GM21717 (cell line): Measurements from ENCODE around the gene TRPT1.

ENCODE experiments used
- ATAC-seq: cut with Tn5 transposase; IDR thresholded peaks from one replicate; pipeline ENCODE4 v1.9.1; 2021; ENCODE audit warnings: mild to moderate bottlenecking, moderate library complexity; ENCODE audit not compliant: unreplicated experiment

TRPT1 gene

DNA sequence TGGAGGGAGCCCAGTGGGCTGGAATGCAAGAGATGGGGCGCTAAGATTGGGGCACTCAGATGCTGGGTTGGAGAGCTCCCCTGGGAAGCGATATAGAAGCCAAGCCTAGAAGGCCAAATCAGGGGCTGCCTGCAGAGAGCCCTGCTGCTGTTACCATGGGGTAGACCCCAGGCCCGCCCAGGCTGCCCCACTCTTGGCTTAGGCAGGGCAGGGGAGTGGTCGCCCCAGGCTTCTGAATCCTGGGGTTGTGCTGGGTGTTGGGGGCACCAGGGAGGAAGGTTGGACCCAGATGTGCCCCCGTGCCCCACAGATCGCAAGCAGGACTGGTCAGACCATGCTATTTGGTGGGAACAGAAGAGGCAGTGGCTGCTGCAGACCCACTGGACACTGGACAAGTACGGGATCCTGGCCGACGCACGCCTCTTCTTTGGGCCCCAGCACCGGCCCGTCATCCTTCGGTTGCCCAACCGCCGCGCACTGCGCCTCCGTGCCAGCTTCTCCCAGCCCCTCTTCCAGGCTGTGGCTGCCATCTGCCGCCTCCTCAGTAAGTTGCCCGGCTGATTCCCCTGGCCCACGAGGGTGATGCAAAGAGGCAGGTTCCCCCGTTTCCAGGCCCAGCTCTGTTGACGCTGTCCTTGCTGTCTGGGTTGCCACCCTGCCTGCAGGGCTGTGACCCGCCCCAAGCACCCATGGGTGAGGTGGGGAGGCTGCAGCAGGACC, 15.5 kb downstream of the TRPT1 start:
- no peak for ATAC-seq

- no peak for ATAC-seq
Measured at GRCh38 chr11:64209563-64209843, 16.5 kb downstream of the TRPT1 start.

DNA sequence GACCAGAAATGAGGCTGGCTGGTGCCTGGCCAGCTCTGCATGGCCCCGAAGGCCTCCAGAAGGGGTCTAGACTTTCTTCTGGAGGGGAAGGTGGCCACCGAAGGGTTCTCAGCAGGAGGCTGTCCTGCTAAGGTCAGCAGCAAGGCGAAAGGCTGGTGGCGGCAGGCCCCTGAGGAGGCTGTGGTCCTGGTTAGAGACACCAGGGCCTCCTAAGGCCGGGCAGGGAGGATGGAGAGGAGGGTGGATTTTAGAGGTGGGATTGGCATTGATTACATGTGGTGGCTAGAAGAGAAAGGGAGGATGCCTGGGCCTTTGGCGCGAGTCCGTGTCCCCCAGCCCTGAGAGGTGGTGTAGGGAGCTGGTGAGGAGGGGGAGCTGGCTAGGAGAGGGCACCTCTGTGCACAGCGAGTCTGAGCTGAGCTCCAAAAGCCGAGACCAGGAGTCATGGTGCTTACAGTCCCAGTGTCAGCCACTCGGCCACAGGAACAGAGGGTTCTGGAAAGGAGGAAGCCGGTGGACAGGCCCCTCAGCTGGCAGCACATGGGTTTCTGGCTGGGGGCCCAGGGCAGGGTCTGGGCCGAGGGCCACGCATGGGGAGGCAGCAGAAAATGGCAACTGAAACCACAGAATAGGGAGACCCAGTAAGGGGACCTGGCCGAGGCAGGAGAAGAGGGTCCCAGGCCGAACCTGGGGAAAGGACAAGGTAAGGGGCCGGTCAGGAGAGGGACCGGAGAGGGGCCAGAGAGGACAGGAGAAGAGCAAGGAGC, 17.0 kb downstream of the TRPT1 start:
- ATAC-seq, result no peak

DNA sequence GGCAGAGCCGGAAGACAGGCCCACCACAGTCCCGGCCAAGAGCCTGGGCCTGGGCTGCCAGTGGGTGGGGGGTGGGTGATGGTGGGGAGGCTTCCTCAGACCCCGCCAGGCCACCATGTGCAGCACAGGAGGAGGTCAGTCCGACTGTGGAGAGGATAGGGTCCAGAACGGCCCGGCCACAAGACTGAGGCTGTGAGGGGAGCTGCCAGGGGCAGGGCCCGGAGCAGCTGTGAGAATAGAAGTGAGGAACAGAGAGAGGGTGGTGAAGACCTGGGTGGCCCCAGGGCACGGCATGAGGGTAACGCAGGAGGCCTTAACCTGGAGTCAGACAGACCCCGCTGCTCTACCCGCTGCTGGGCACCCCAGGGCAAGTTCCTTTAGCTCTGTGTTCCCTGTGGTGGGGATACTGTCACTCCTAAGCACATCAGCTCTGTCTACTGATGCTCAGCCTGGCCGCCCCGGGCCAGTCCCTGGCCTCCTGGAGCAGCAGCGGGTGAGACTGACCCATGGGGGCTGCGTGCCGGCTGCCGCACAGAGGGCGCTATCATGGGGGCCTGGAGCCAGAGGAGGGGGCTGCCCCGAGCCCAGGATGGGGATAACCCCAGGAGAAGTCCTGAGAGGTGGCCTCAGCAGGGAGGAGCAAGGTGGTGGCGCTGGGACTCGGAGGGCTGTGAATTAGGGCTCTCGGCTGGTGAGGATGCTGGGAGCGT, 17.7 kb downstream of the TRPT1 start:
- no peak for ATAC-seq

GRCh38 chr11:64207256-64208085, 18.5 kb downstream of the TRPT1 start:
- ATAC-seq, result peak; percentile 42

GRCh38 chr11:64206457-64207255, 19.3 kb downstream of the TRPT1 start, which contains the start of gene FERMT3:
Gene FERMT3, plus strand, starts transcription at chr11:64206721. Its CDS starts 644 bp downstream, at chr11:64207365.
- ATAC-seq, result no peak

GRCh38 chr11:64204464-64204989, 21.5 kb downstream of the TRPT1 start:
- no peak for ATAC-seq

DNA sequence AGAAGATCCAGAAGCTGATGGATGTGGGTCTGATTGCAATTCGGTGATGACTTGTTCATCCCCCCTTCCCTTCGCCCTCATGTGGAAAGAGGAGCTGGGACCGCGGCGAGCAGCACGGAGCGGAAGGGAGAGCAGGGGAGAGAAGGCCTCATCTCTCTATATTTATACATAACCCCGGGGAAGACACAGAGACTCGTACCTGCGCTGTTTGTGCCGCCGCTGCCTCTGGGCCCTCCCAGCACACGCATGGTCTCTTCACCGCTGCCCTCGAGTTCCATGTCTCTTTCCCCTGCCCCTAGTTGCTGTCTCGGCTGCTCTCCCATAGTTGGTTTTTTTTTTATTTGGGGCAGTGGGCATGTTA, 21.9 kb downstream of the TRPT1 start:
- ATAC-seq, result no peak

DNA sequence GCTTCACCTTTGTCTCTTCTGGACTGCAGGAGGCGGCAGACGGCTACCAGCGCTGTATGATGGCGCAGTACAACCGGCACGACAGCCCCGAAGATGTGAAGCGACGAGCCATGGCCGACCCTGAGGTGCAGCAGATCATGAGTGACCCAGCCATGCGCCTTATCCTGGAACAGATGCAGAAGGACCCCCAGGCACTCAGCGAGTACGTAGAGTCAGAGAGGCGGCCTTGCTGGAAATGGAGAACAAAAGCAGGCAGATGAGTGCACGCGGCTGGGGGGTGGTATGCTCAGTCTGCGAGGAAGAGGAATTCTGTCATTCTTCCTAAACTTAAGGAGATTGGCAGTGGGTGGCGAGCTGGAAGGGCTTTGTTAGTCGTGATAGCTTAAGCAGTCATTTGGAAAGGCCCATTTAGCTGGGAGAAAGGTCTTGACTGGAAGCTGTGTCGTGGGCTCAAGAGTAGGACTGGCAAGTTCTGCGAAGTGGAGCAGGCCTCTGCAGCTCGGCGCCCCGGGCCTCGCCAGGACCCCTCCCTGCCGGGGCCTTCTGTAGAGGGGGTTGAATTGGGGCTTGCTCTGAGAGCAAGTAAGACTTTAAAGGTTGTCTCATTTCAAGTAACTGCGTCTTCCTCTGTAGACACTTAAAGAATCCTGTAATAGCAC, 22.4 kb downstream of the TRPT1 start:
- no peak for ATAC-seq

GRCh38 chr11:64202992-64203391, 23.0 kb downstream of the TRPT1 start:
- no peak for ATAC-seq

DNA sequence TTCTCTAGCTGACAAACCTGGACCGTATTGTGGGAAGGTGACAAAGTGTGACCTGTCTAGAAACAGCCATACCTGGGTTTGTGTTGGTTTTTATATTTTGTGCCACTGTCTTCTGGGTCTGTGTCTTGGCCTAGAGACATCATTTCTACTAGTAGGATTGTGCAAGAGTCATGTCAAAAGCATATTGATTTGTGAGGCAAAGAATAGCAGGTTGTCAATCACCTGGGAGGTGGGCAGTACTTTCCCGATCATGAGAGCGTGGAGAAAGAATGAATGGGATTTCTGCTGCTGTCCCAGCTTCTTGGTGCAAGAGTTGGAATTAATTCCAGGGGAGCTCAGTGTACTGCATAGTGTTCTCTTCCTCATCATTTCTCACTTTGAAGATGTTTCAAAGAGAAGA, 24.4 kb downstream of the TRPT1 start:
- ATAC-seq, result no peak

DNA sequence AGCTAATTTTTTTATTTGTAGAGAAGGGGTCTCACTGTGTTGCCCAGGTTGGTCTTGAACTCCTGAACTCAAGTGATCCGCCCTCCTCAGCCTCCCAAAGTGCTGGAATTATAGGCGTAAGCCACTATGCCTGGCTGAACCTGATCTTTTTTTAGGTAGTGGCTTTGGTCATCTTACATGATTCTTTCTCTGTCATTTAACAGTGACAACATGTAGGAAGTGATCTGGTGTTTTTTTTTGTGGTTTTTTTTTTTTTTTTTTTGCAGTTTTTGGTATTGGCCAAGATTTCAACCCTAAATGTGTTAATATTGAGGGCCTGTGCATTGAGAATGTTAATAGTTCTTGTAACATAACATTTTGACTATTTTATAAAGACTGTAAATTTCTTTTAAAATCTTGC, 27.5 kb downstream of the TRPT1 start:
- ATAC-seq, result no peak

DNA sequence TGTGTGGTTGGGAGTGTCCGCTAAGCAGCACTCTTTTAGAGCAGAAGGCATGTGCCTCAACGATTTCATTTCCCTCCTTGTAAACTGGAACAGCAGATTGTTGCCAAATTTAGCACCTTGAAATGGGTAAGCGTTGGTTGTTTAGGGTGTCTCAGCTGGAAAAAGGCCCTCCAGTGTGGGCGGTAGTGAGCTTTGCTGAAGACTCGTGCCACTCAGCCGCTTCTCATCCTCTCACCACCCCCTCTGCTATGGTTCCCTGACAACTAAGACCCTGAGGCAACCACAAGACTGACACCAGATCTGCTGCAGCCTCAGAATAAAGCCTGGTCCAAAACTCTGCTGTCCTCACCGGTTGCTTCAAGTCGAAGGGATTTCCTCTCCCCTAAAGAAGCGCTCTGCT, 29.4 kb downstream of the TRPT1 start:
- ATAC-seq, result no peak

DNA sequence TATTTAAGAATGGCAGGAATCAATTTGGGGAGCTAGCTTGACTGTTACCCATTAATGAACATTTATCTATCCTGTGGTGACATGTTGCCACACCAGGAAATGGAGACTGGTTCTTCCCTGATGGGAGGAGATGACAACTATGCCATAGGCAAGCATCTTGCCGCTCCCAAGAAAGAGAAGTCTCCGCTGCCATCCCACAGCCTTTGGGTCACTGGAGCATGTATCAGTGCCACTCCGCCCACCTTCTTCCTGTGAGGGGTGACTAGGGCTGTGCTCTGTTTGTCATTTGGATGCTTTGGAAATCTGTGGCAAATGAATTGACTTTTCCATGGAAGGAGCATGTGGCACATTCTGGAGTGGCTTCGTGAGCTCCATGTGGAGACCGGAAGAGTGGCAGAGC, 33.6 kb downstream of the TRPT1 start:
- ATAC-seq, result no peak

GRCh38 chr11:64186492-64187165, 39.4 kb downstream of the TRPT1 start:
- no peak for ATAC-seq

DNA sequence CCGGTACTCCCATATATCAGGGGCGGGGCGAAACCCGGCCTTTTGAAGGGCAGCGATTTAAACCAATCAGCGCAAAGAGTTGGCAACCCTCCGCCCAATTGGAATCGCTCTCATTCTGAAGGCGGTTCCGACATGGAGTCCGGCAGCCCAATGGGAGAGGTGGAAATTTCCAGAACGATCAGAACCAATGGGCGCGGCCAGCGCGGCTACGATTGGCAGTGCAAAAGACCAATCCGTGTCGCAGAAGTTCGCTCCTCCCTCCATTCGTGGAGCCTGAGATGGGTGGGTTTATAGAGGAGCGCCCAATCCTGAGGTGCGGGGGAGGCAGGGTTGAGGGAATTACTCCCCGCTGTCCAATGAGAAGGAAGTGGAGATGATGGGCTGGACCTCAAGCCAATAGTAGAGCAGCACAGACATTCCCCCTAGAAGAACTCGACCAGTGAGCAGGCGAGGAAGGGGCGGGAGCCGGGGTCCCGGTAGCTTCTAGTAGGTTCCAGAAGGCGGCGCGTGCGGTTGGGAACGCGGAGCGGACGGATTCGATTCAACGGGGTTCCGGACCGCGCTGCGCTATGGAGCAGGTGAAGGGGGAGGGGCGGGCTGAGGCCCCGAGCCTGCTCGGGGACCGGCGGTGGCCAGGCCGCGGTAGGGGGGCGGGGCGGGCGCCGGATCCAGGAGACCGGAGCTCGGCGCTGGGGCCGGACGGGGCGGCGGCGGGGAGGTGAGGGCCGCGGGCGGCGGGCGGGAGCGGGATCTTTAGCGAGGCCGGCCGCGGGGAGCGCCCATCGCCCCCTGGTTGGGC, 40.1 kb downstream of the TRPT1 start, which contains the start of gene STIP1:
Gene STIP1, plus strand, starts transcription at position 479 of the 799 bp plus-strand sequence. Its CDS starts 91 bp downstream, at position 570.
- ATAC-seq, result peak; percentile 83

- ATAC-seq, result peak; percentile 18
Measured at GRCh38 chr11:64185175-64185692, 40.8 kb downstream of the TRPT1 start.

- ATAC-seq, result no peak
Measured at GRCh38 chr11:64183890-64184289, 42.1 kb downstream of the TRPT1 start.
